ENCODE results near the gene MAP2K5.

Gene MAP2K5

DNA sequence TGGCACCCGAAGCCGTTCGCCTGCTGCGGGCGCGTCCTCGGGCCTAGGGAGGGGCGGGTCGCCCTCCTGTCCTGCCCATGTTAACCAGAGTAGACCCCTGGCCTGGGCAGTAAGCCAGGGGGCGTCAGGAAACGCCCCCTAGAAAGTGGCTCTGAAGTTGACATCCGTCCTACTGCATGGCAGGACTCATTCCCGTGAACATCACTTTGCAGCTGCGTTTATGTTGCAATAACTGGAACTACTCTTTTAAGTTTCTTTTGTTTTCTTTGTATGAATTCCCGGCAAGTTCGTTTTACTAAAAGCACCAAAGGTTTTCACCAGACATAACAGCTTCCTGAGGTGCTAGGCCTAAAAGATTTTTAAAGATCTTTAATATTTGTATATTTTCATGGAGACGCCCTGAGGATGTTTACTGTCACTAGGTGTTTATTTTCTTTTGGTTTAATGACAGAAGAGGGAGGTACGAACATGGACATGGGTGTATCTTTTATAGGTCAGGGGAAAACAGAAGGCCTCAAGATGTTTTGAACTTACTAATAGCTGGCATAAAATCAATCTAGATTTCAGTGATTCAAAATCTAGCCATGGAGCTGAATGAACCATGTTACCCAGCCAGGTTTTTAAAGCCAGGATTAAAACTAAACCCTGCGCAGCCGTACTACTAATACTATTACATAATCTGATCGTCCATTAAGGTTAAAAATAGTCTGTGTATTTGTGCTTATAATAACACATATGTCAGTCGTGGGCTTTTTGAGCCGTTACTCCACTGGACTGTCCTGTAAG lies 20.5 kb upstream of the MAP2K5 start:
- no peak for DNase-seq

GRCh38 chr15:67523330-67523729 lies 19.2 kb upstream of the MAP2K5 start:
- no peak for DNase-seq

GRCh38 chr15:67524235-67524634 lies 18.3 kb upstream of the MAP2K5 start:
- DNase-seq: no peak

DNA sequence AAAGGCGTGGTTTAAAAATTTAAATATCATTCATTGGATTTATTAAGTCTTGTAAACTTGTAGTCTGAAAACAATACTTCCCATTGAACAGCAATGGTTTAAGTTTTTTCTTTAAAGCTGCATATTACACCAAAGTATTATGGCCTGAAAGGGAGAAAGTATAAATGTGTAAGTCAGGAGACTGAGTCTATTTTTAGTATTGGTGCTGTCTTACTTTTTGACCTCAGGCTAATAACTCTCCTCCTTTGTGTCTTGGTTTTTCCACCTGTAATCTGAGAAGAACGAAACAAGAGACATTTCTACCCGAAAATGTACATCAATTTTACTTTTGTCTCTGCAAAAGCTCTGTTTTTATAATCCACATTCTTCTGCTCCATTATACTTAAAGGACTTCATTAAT lies 14.0 kb upstream of the MAP2K5 start:
- DNase-seq: no peak

DNA sequence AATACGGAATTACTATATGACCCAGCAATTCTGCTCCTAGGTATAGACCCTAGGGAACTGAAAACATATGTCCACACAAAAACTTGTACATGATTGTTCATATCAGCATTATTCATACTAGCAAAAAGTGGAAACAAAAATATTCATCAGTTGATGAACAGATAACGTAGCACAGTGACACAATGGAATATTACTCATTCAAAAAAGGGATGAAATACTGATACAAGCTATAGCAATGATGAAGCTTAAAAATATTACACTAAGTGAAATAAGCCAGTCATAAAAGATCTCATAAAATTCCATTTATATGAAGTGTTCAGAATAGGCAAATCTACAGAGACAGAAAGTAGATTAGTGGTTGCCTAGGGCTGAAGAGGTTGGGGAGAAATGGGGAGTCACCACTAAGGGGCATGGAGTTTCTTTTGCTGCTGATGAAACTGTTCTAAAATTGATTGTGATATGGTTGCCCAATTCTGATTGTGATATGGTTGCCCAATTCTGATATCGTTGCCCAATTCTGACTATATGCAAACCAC lies 11.1 kb upstream of the MAP2K5 start:
- no peak for DNase-seq

DNA sequence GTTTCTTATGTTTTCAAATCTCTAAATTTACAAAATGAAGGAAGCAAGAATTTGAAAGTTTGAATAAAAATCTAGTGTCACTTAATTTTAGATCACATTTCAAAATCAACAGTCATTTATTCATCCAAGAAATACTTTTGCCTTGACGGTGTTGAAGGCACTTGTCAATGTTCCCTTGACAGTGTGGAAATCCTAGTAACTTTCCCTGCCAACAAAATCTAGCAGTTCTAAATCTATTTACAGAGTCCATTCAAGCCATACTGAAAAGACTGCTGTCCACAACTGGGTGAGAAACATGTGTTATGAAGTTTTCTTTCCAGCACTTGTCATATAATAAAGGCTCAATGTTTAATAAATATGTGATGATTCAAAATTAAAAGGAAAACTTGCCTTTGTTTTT lies 8.6 kb upstream of the MAP2K5 start:
- no peak for DNase-seq

DNA sequence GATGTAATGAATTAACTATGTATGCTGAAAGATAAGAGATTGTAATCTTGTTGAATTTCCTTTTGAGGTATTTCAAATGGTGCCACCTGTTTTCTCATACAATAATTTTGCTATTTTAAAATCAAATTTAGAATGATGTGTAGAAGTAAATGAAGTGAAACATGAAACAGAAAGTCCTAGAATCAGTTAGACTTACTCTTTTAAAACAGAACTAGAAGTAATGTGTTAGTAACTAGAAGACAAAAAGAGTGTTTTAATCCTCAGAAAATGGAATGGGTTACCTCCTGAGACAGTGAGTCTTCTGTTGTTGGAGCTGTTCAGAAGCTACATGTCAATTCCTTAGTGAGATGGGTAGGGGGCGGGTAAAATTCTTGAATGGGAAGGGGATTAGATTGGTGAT lies 8.1 kb upstream of the MAP2K5 start:
- DNase-seq: no peak

DNA sequence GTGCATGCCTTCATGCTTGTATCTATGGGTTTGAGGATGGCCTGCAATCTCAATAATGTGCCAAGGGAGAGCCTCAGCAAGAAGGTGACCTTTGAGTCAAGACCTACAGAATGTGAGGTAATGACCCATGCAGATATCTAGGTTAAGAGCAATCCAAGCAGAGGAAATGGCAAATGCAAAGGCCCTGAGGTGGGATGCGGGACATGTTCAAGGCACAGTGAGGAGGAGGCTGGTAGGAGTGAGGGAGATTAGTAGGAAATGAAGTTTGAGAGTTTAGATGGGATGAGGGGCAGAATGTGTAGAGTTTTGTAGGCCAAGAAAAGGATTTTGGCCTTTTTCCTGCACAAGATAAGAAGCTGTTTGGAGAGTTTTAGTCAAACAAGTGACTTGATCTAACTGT lies 4.7 kb upstream of the MAP2K5 start:
- DNase-seq: no peak

DNA sequence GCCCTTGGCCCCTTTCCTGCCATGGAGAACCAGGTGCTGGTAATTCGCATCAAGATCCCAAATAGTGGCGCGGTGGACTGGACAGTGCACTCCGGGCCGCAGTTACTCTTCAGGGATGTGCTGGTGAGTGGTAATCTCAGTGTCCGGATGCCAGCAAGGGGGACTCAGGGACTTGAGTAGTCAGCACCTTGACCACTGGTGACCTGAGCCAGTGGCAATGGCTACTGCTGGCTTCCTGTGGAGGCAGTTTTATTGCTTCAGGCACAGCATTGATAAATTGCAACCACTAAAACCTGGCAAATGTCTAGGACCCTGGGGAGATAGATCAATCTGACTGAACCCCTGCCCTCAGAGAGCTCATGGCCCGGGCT lies 830 bp downstream of the MAP2K5 start:
- DNase-seq: no peak

DNA sequence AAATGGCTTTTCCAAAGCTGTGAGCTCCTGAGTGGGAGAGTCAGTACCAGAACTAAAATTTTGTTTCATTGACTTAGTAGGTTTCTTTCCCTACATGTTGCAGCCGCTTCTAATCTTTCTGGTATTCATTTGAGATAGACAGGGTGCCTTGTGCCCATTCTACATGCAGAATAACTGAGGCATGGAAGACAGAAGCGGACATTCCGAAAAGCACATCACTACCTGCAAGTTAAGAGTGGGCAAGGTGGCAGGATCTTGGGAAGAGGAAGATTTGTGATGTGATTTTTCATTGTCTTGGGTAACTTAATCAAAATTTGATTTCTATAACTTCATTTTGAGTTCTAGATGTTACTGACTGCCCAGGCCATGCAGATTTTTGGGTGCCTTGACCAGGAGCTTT lies 2.0 kb downstream of the MAP2K5 start:
- no peak for DNase-seq

DNA sequence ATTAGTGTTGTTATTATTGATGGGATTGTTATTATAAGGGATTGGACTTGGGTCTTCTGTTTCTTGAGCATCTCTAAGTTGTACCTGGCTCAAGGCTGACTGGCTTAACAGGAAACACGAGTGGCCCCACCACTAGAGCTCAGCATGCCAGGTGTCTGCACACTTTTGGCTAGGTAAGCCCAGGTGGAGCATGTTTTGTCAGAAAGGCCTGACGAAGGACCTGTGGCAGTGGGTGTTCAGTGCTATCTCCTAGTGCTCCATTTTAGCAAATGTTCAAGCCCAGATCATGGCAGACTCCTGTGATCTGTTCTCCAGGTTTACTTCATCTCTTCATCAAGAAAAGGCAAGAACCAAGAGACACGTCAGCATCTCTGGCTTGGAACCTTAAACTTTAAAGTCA lies 3.4 kb downstream of the MAP2K5 start:
- DNase-seq: no peak

DNA sequence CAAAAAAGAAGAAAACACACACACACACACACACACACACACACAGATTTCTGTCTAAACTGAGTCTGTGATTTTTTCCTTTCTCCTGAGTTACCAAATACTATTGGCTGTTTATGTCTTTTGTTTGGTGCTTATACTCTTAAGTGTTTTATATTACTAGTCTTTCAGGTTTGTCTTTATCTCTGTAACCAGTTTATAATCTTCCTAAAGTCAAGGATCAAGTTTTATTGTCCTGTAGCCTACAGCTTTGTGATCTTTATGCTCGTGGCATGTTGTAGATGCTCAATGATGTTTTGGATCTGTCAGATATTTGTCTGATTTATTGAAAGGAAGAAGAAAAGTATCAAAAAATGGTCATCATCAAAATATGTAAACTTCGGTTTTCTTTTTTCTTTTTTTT lies 4.6 kb downstream of the MAP2K5 start:
- no peak for DNase-seq

- DNase-seq: no peak
These were observed 5.3 kb downstream of the MAP2K5 start for GRCh38 chr15:67547836-67548235.

DNA sequence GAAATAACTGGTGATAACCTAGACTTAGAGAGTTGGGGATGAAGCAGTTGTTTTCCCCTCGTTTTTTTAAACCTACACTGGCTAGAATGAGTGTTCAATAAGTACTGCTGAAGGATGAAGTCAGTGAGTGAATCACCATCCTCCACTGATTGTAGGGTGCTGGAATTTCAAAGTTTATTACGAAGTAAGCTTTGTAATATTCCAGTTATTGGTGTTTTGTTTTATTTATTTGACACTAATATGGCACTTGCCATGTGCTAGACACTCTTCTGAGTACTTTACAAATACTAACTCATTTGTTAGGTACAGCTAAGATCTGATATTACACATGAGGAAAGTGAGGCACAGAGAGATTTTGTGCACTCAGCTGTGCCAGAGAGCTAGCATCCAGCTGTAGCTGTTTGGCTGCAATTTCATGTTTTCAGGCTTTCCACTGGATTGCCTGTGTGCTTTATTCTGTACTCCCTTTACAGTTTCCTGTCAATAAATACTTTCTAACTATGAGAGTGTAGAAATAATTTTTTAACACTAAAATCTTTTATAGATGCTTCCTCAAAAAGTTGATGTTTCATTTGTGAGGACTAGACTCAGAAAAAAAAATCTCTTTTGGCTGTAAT lies 5.8 kb downstream of the MAP2K5 start:
- no peak for DNase-seq

- peak; percentile 44 for DNase-seq
These were observed 6.6 kb downstream of the MAP2K5 start for GRCh38 chr15:67548862-67549651.

DNA sequence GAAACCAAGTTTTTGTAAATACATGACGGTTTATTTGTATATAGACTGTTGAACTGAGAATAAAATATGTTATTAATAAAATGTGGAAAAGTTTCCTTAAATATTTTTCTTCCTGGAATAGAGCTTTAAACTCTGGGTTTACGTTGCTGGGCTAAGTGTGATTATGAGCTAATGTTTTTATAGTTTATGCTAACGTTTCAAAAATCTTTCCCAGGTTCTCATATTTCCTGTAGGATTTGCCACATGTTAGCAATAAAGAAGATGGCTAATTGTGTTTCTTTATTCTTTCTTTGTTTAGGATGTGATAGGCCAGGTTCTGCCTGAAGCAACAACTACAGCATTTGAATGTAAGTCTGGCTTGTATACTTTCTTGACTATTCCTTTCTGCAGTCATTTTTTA lies 7.2 kb downstream of the MAP2K5 start:
- no peak for DNase-seq

- no peak for DNase-seq
These were observed 8.0 kb downstream of the MAP2K5 start for GRCh38 chr15:67550522-67550921.

GRCh38 chr15:67551207-67551743 lies 8.8 kb downstream of the MAP2K5 start:
- DNase-seq: no peak

DNA sequence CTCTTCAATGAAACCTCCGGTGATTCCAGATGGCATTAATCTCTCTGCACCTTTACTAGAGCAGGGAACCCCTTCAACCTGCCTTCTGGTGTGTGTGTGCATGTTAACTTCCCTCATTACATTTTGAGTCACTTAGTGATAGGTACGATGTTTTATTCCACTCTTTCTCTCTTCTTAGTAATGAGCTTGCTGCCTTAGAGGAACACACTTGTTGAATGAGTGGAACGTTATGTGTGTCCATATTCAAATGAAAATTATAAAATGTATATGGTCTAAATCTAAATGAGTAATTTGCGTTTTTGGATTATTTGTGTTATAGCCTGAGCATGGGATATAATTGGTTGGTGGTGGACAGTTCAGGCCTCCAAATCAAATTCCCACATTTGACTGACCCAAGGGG lies 12.1 kb downstream of the MAP2K5 start:
- no peak for DNase-seq

DNA sequence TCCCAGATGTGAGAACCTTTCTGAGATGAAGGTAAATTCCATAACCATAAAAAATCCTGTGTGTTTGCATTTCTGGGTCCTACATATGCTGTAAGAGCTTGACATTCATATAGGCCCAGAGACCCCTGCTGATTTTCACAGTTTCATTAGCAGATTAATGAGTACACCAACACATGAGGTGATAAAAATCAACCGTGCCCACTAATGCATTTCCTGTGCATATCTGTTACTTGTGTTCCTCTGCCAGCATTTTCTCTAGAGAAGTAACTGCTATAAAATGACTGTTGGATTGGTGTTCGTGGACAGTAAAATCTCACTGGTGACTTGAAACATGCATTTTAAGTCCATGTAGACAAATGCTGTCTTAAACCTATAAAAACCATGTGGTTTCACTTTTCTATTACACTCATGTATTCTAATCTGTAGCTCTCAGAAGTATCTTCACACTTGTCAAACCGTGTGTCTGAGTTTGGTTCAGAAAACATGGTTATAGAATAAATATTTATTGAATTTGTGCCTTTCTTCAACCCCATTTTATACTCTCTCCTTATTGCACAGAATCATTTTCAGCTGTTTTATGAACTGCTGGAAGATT lies 14.6 kb downstream of the MAP2K5 start:
- no peak for DNase-seq

DNA sequence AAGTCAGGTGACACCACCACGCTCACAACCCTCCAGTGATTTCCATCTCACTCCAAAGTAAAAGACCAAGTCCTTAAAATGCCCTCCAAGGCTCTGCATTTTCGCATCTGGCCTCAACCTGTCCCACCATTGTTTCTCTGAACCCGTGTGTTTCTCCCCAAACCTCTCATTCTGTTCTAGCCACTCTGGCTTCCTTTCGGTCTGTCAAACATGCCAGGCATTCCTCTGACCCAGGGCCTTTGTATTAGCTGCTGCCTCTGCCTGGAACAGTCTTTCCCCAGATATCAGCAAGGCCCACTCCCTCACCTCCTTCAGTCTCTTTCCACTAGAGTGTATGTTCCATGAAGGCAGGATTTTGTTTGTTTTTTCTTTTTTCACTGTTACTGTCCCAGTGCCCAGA lies 16.0 kb downstream of the MAP2K5 start:
- DNase-seq: no peak

- no peak for DNase-seq
These were observed 16.7 kb downstream of the MAP2K5 start for GRCh38 chr15:67559158-67559557.

- DNase-seq: no peak
These were observed 17.1 kb downstream of the MAP2K5 start for GRCh38 chr15:67559576-67559975.

Measured in NCI-H2107 (cell line).